GM18858 (cell line): ENCODE data around the gene XPNPEP2.
"Not testable (repeated sequence)": the region's sequence is repeated elsewhere in the genome, so short reads cannot be mapped to it uniquely, and the experiment has no call there.

Experiments used
- ATAC-seq: cut with Tn5 transposase; IDR thresholded peaks from one replicate; pipeline ENCODE4 v1.9.1; 2021; ENCODE audit not compliant: unreplicated experiment

XPNPEP2 gene

GRCh38 chrX:129719931-129720530 is 18.7 kb upstream of the XPNPEP2 start:
- ATAC-seq: no peak

- no peak for ATAC-seq
Measured at GRCh38 chrX:129720741-129721140, 18.0 kb upstream of the XPNPEP2 start.

DNA sequence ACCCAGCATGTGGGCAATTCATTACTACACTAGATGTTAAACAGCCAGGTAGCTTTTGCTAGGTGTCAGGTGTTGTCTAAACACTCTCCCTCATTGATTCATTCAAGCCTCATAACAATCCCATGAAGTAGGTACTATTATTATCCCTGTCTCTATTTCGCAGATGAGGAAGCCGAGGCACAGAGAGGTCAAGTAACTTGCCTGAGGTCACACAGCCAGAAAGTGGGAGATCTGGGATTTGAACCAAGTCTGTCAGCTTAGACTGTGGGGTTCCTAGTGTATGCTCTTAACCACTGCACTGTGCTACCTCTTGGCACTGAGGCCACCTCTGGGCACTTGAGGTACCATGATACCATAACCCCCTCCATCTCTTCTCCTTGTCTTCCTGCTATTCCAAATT is 17.4 kb upstream of the XPNPEP2 start:
- ATAC-seq: no peak

- ATAC-seq: no peak
Measured at GRCh38 chrX:129721870-129722269, 16.9 kb upstream of the XPNPEP2 start.

DNA sequence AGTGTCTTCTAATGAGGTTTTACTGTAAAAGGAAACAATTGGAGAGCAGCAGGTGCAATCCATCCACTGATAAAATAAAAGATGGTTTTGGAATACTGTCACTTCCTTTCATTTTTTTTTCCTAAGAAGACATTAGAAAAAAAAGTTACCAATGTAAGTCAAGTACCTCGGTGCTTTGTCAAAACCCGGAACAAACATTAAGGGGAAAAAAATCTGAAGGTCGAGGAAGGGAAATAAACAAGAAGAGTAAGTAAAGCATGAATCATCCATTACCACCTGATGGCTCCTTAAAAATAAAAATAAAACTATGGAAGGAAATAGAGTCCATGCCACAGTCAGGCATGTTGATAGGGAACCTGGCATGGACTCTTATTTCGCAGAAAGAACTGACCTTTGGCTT is 15.3 kb upstream of the XPNPEP2 start:
- no peak for ATAC-seq

DNA sequence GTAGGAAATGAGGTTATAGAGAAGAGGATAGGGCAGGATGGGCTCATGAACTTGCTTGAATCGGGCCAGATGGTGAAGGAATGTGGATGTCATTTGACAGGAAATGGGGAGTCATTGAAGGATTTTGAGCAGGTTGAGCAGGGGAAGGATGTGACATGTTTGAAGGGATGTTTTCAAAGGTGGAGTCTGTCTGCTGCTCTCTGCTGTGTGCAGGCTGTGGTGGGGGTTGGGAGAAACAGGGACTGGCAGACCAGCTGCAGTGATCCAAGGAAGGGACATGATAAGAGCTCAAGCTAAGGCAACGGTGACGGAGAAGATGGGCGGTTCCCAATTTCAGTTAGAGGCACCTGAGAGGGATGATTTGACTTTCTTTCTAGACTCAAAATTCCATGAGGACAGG is 14.0 kb upstream of the XPNPEP2 start:
- ATAC-seq: no peak

DNA sequence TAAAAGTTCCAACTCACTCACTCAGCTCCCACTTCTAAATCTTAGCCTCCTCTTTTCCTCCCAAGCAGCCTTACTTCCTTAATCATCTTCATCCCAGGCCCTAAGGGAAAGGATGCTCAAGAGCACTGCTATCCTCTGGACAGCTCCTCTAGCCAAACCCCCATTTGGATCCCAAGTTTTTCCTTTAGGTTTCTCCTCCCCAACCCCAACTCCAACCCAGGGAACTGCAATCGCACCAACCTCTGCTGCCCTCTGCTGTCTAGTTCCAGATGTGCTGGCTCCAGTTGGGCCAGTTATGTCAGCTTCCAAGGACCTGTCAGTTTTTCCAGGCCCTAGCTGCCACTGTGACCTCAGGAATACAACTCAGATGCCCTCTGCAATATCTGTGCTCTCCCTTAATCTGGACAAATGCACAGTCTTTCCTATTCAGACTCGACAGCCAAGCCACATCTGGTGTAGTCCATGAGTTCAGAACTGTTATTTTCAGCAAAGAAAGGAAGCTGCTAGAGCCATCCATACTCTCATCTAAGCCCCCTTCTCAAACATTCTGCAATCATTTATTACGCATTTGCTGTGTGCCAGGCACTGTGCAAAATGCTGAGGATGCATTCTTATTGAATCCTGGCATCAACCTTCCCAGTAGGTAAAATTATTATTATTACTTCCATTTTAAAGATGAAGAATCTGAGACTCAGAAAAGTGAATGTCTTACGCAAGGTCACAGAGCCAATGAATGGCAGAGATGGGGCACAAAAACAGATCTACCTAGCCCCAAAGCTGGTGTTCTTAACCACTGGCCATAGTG is 12.3 kb upstream of the XPNPEP2 start:
- ATAC-seq: no peak

DNA sequence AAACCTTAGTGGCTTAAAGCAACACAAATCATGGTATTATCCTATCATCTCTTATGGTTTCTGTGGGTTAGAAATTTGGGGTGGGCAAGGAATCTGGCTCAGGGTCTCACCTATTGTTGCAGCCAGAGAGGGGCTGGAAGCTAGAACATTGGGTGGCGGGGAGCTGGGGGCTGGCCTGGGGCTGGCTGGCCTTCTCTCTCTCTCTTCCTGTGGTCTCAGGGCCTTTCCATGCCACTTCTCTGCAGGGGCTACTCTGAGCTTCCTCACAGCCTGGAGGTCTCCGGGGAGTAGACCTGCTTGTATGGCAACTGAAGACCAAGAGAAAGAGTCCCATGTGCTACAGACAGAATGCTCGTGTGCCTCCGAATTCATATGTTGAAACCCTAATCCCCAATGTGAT is 10.7 kb upstream of the XPNPEP2 start:
- no peak for ATAC-seq

- ATAC-seq: no peak
Measured at GRCh38 chrX:129731228-129731627, 7.6 kb upstream of the XPNPEP2 start.

- no peak for ATAC-seq
Measured at GRCh38 chrX:129732857-129733256, 5.9 kb upstream of the XPNPEP2 start.

DNA sequence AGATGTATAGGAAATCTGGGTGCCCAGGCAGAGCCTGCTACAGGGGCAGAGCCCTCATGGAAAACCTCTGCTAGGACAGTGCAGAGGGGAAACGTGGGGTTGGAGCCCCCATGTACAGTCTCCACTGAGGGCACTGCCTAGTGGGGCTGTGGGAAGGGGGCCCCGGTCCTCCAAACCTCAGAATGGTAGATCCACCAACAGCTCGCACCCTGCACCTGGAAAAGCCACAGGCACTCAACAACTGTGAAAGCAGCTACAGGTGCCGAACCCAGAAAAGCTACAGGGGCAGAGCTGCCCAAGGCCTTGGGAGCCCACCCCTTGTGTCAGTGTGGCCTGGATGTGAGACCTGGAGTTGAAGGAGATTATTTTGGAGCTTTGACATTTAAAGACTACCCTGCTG is 5.4 kb upstream of the XPNPEP2 start:
- no peak for ATAC-seq

DNA sequence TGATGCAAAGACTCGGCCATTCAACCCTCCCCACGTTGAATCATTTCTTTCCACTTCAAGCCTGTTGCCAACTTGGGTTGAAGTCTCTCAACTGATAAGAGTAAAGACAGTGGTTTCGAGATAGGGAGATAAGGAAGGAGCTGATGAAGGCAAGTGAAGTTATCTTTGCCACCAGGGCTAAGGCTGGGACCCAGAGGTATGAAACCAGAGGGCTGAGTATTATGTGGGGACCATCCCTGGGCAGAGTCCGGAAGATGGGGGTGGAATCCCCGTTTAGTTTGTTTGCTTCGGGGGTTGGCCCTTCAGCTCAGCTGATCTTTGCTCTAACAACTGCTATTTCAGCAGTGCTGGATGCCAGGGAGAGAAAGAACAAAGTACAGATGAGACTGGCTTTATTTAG is 2.3 kb upstream of the XPNPEP2 start:
- ATAC-seq: no peak

- no peak for ATAC-seq
Measured at GRCh38 chrX:129737916-129738315, 863 bp upstream of the XPNPEP2 start.

DNA sequence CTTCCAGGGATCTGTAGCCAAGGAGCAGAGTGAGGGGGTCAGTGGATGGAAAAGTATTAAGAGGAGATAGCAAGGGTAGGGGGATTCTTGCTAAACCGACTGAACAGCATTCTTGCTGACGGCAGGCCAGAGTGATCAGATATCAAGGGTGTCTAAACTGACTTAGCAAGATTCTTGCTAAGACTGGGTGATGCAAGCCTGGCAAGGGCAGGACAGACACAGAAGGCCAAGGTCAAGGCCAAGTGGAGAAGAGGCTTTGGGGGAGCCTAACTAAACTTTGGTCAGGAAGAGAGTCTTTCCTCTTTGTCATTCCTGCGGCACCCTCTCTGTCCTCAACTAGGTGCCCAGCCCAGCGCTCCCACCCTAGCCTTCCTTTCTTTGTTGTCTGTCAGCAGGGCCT is 799 bp downstream of the XPNPEP2 start:
- no peak for ATAC-seq

- no peak for ATAC-seq
Measured at GRCh38 chrX:129741880-129742758, 3.3 kb downstream of the XPNPEP2 start.

- ATAC-seq: not testable (repeated sequence)
Measured at GRCh38 chrX:129742759-129743152, 4.0 kb downstream of the XPNPEP2 start.

GRCh38 chrX:129743821-129744220 is 5.0 kb downstream of the XPNPEP2 start:
- ATAC-seq: no peak

- ATAC-seq: no peak
Measured at GRCh38 chrX:129744861-129745321, 6.1 kb downstream of the XPNPEP2 start.

DNA sequence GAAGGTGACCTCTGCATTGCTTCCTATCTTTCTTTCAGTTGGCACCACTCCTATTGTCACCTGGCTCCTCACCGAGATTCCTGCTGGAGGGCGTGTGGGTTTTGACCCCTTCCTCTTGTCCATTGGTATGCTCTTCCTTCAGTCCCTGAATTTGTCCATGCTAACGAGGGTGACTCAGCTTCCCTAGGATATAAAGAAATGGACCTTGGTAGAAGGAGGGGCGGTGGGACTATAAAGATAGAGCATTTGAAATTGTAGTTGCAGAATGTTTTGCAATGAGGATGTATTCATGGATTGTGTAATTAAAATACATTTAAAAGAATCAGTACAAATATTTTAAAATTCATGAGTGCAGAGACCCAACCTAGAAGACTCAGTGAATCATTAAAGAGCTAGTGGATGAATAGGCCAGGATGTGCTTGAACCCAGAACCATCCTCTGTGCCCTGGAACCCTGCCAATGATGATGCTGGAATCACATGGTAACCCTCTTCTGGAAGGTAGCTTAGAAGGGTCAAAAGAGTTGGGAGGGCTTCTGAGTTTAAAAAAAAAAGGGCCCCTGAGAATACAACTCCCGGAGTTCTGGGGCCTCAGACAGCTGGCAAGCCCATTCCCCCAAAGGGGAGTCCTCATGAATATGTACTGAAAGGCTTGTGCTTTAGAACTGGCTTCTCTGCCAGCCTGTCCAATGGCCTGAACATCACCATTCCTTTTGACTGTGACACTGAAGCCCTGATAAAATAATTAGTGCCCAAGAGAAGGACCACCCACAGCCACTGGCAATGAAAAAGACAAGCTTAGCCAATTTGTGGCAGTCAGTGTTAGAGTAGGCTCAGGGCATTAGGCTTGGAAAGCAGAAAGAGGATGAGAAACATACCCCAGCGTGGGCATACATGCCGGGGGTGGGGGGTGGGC is 8.0 kb downstream of the XPNPEP2 start:
- no peak for ATAC-seq

DNA sequence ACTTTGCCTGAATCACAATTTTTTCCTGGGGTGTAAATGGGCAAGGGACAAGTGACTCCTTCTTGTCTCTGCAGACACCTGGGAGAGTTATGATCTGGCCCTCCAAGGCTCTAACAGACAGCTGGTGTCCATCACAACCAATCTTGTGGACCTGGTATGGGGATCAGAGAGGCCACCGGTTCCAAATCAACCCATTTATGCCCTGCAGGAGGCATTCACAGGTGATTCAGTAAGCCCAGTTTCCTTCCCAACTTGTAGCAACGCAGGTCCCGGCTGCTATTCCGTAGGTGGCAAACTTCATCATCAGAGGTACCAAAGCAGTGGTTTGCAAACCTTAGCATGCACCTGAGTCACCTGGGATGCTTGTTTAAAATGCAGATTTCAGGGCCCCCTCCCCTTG is 8.8 kb downstream of the XPNPEP2 start:
- no peak for ATAC-seq

GRCh38 chrX:129748305-129748704 is 9.5 kb downstream of the XPNPEP2 start:
- no peak for ATAC-seq
